Measurements from ENCODE around the gene SELENOM.

GRCh38 chr22:31140746-31141145, 33.4 kb upstream of the SELENOM start:
- no peak for TF ChIP-seq POLR2A (IDR thresholded peaks at IDR 0.05)
- TF ChIP-seq CTCF (IDR thresholded peaks at IDR 0.05), result no peak
- TF ChIP-seq POLR2AphosphoS5 (IDR thresholded peaks at IDR 0.05), result no peak
- no peak for TF ChIP-seq EP300 (IDR thresholded peaks at IDR 0.05)
